ENCODE measurements around the gene KCNH4. TPM values are rescaled to one million over a fixed set of nuclear protein-coding genes. Genes with fewer than 3 reads are reported as not detected.

The KCNH4 gene
- total RNA-seq, 1 experiment from 2014 or later = not detected

GRCh38 chr17:42183741-42184711, 3.1 kb upstream of the KCNH4 start:
- DNase-seq (ENCODE audit: low read depth) = peak; percentile 26
- in situ Hi-C loops (cut with HindIII; ENCODE audit: low pct_unique_long_range_greater_than_20kb, low sequenced_read_pairs) = no loop called here

DNA sequence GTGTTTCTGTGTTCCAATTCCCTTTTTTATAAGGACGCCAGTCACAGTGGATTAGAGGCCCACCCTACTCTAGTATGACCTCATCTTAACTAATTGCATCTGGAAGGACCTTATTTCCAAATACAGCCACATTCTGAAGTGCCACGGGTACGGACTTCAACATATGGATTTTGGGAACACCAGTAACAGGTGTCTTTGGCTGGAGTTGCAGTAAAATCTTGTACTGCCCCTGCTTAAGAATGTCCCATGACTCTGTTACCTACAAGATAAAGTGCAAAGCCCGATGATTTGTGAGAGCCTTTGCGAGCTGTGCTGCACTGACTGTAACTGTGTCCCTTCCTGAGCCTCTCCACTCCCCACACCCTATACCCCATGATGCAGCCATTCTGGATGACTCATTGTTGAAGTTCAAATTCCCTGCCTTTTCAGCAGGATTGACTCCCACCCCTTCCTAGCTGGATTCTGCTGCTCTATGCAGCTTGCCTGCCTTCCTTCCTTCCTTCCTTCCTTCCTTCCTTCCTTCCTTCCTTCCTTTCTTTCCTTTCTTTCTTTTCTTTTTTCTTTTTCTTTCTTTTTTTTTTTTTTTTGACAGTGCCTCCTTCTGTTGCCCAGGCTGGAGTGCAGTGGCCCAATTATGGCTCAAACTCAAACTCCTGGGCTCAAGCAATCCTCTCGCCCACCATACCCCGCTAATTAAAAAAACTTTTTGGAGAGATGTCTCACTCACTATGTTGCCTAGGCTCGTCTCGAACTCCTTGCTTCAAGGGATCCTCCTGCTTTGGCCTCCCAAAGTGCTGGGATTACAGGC, 2.2 kb upstream of the KCNH4 start:
- DNase-seq (ENCODE audit: low read depth) = no peak
- in situ Hi-C loops (cut with HindIII; ENCODE audit: low pct_unique_long_range_greater_than_20kb, low sequenced_read_pairs) = no loop called here

DNA sequence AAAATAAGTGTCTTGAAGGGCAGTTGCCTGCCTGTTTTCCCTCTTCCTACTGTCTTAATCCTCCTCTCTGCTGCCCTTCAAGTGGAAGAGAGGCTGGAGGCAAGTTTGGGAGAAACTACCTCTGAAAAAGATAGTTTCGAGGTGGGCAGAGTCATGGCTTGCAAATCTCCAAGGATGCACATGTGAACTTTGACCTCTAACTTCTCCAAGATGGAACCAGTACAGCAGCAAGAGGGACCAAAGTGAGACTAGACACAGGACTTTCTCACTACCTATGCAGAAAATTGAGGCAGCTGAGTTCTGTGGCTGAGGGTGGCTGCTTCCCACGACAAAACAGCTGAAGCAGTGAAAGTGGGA, 887 bp upstream of the KCNH4 start:
- in situ Hi-C loops (cut with HindIII; ENCODE audit: low pct_unique_long_range_greater_than_20kb, low sequenced_read_pairs) = no loop called here
- no peak for DNase-seq (ENCODE audit: low read depth)

GRCh38 chr17:42180411-42180921, 476 bp downstream of the KCNH4 start:
- no peak for DNase-seq (ENCODE audit: low read depth)
- in situ Hi-C loops (cut with HindIII; ENCODE audit: low pct_unique_long_range_greater_than_20kb, low sequenced_read_pairs) = no loop called here

DNA sequence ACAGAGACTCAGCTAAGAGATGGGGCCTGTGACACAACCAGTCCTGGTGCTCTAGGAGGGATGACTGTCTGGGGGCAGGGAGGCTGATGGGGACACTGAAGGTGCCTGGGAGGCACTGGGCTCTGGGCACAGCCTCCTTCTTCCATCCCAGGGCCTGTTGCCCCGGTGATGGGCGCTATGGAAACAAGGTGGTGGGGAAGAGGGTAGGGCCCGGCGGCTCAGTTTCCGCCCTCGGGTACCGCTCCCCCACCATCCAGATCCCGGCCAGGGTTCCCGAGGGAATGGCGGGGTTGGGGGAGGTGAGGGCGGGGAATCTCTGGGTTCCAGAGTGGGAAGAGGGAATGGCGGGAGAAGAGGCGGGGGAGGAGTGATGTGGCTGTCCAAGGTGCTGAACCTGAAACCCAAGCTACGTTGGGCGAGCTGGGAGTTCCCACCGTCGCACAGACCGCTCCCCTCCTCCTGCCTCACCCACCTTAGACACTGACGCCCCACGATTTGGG, 981 bp downstream of the KCNH4 start:
- DNase-seq (ENCODE audit: low read depth) = peak; percentile 53

GRCh38 chr17:42179335-42179734, 1.6 kb downstream of the KCNH4 start:
- no peak for DNase-seq (ENCODE audit: low read depth)
- in situ Hi-C loops (cut with HindIII; ENCODE audit: low pct_unique_long_range_greater_than_20kb, low sequenced_read_pairs) = no loop called here

More for the DNA sequence above, 981 bp downstream of the KCNH4 start:
- in situ Hi-C loops (cut with HindIII; ENCODE audit: low pct_unique_long_range_greater_than_20kb, low sequenced_read_pairs) = no loop called here

DNA sequence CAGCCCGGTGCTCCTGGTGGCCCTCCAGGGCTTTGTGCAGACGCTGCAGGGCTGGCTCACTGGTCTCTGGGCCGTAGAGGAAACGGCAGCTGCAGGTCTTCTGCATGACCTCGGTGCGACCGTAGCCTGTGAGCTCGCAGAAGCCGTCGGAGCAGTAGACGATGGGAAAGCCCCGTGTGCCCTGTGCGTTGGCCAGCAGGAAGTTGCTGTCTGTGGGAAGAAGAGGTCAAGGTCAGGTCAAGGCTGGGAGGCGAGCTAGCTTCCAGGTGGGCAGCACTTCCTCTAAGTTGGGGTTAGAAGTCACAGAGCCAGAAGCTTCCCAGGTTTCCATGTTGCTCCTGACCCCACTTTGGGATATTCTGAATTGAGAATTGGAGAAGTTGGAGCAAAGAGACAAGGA, 2.1 kb downstream of the KCNH4 start:
- in situ Hi-C loops (cut with HindIII; ENCODE audit: low pct_unique_long_range_greater_than_20kb, low sequenced_read_pairs) = no loop called here
- no peak for DNase-seq (ENCODE audit: low read depth)

DNA sequence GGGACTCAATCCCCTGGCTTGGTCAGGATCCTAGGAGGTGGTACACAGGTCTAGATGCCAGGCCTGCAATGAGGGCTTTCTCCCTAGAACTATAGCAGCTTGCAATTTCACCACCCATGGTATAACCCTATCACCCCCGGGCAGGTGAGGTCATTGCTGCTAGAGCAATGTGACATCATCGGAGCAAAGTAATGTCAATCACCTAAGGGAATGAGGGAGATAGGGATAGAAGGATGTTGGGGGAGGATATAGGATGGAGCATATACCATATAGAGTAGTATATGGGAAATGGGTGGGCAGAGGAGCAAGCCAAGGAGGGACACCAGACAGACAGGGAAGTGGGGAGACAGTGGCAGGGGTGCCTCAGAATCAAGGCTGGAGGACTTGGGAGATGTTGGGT, 3.3 kb downstream of the KCNH4 start:
- in situ Hi-C loops (cut with HindIII; ENCODE audit: low pct_unique_long_range_greater_than_20kb, low sequenced_read_pairs) = no loop called here

DNA sequence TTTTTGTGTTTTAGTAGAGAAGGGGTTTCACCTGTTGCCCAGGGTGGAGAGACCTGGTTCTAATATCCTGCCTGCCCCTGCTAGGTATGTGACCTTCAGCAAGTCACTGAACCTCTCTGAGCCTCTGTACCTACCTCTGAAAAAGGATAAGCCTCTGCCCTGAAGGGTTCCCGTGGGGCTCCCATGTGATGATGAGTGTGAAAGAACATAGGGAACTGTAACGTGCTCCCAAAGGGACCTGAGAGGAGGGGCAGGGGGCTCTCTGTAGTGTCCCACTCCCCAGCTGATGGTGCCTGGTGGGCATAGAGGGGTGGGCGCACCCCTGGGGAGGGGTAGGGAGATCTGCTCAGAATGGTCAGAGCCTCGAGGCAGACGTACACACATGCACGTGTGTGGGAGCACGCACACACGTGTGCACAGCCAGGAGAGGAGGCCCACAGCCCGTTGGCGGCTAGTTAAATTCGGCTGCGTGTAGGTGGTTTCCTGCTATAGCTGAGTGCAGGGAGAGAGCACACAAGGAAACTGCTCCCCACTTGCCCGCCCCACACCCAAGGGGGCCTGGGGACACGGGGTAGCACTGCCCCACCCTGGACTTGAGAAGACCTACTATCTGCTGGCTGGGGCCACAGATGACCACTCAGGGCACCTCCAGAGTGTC, 6.7 kb downstream of the KCNH4 start:
- in situ Hi-C loops (cut with HindIII; ENCODE audit: low pct_unique_long_range_greater_than_20kb, low sequenced_read_pairs) = no loop called here
- no peak for DNase-seq (ENCODE audit: low read depth)

More for the DNA sequence above, 3.3 kb downstream of the KCNH4 start:
- no peak for DNase-seq (ENCODE audit: low read depth)

GRCh38 chr17:42171831-42172230, 9.1 kb downstream of the KCNH4 start:
- no peak for DNase-seq (ENCODE audit: low read depth)
- in situ Hi-C loops (cut with HindIII; ENCODE audit: low pct_unique_long_range_greater_than_20kb, low sequenced_read_pairs) = no loop called here

DNA sequence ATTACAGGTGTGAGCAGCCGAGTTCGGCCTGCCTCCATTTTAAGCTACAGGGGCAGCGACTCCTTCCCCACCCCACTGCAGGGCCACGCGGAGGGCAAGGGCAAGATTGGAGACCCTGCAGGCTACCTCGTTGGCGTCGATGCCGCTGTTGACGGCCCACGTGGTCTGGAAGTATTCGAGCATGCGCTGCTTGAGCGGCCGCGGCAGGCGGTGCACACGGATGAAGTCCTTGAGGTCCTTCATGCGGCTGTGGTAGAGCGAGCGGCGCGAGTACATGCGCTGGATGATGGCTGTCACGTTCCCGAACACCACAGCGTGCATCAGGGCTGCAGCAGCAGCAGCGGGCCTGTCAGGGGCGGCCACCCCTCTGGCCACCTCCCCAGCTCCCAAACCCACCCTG, 11.6 kb downstream of the KCNH4 start:
- no peak for DNase-seq (ENCODE audit: low read depth)
- in situ Hi-C loops (cut with HindIII; ENCODE audit: low pct_unique_long_range_greater_than_20kb, low sequenced_read_pairs) = no loop called here

- in situ Hi-C loops (cut with HindIII; ENCODE audit: low pct_unique_long_range_greater_than_20kb, low sequenced_read_pairs) = no loop called here
- no peak for DNase-seq (ENCODE audit: low read depth)
These were observed 13.1 kb downstream of the KCNH4 start for GRCh38 chr17:42167807-42168206.

DNA sequence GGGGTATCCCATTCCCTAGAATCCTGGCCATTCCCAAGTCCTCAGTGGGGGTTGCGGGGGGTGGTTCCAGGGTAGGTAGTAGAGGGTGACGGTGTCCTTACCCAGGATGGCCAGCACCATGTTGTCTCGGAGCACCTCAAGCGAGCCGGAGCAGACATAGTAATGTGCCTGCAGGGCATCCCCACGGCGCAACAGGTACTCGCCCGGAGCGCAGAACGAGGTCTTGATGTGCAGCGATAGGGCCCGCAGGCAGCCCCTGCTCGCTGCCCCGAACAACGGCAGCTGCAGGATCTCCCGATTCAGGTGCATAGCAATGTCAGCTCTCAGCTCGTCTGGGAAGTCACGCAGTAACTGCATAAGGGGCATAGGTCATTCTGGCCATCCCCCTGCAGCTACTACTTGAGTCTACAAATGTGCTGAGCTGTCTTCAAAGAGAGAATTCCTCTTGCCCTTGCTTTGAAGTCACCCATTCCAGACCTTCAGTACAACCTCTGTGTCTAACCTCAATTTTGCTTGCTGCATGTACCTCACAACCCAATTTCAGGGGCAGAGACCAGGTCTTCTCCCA, 14.7 kb downstream of the KCNH4 start:
- in situ Hi-C loops (cut with HindIII; ENCODE audit: low pct_unique_long_range_greater_than_20kb, low sequenced_read_pairs) = no loop called here
- no peak for DNase-seq (ENCODE audit: low read depth)

- in situ Hi-C loops (cut with HindIII; ENCODE audit: low pct_unique_long_range_greater_than_20kb, low sequenced_read_pairs) = no loop called here
- DNase-seq (ENCODE audit: low read depth) = no peak
These were observed 15.2 kb downstream of the KCNH4 start for GRCh38 chr17:42165751-42166150.

DNA sequence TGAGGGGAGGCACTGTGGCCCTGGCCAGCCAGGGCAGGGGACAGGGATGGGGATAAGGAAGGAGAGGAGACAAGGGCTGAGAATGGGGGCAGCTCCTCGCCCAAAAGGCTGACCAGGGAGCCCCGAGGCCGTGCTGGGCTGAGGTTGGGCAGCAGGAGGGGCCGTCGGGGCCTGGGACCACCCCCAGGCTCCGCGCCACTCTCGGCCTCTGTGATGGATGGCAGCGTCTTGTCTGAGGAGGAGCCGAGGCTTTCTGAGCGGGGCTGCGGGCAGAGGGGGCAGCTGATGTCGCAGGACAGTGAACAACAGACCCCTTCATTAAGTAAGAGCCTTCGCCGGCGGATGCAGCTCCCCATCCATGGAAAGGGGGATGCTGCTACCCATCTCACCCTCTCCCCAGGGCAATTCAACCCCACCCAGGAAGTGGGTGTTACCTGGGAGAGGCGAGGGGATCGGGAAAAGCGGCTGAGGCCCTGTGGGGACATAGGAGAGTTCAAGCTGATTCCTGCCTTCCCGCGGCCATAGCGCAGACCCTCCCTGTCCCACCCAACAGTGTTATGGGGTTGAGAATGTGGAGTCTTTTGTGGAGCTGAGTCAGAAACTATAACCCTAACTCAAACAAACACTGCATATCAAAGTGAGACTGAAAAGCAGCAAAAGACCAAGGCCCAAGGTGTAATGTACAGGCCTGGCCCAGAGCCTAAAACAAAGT, 17.1 kb downstream of the KCNH4 start:
- in situ Hi-C loops (cut with HindIII; ENCODE audit: low pct_unique_long_range_greater_than_20kb, low sequenced_read_pairs) = no loop called here
- DNase-seq (ENCODE audit: low read depth) = no peak

GRCh38 chr17:42163113-42163512, 17.8 kb downstream of the KCNH4 start:
- in situ Hi-C loops (cut with HindIII; ENCODE audit: low pct_unique_long_range_greater_than_20kb, low sequenced_read_pairs) = no loop called here
- no peak for DNase-seq (ENCODE audit: low read depth)

GRCh38 chr17:42160531-42160910, 20.4 kb downstream of the KCNH4 start:
- in situ Hi-C loops (cut with HindIII; ENCODE audit: low pct_unique_long_range_greater_than_20kb, low sequenced_read_pairs) = no loop called here
- no peak for DNase-seq (ENCODE audit: low read depth)
